HEK293 (cell line): ENCODE measurements around the gene IRF1.

Source experiments
- CTCF ChIA-PET: fragments of 350-600 bp; formaldehyde crosslinking; extraction: SDS; loops from one replicate; lab custom pipeline; 2021; ENCODE audit warnings: antibody characterized with exemption; lab: Yijun Ruan, JAX
- POLR2A ChIA-PET: fragments of 300-600 bp; formaldehyde crosslinking; extraction: SDS; loops from one replicate; lab custom pipeline; 2020; ENCODE audit warnings: antibody characterized with exemption, inconsistent platforms; lab: Yijun Ruan, JAX
- H3K27ac ChIP-seq: fragments of 200-500 bp; sonication (Bioruptor generic); 2 replicates; pipeline ENCODE4 v1.5.1; 2014; ENCODE audit warnings: low read depth, low read length, control low read depth, inconsistent platforms; ENCODE audit errors: extremely low read depth
- H3K36me3 ChIP-seq, 2 experiments: fragments of 200-500 bp in 1 of 2; sonication (Bioruptor generic) in 1 of 2; 1 replicate in 1 of 2; 2 replicates in 1 of 2; pipeline ENCODE4 v1.5.1; 2014 to 2017; ENCODE audit warnings: inconsistent platforms in 2 of 2, low read length in 2 of 2; ENCODE audit not compliant: control insufficient read depth in 2 of 2, insufficient read depth in 1 of 2
- H3K4me1 ChIP-seq: fragments of 200-500 bp; sonication (Bioruptor generic); 2 replicates; pipeline ENCODE4 v1.5.1; 2014; ENCODE audit warnings: mild to moderate bottlenecking, low read length, inconsistent platforms; ENCODE audit not compliant: control insufficient read depth, insufficient read depth
- H3K4me3 ChIP-seq: 2 replicates; pipeline ENCODE4 v1.5.1; 2011; ENCODE audit warnings: low read depth, mild to moderate bottlenecking, control low read depth, low read length, moderate library complexity
- H3K9me3 ChIP-seq: fragments of 200-500 bp; sonication (Bioruptor generic); 2 replicates; pipeline ENCODE4 v1.5.1; 2014; ENCODE audit warnings: low read depth, low read length, inconsistent platforms; ENCODE audit not compliant: control insufficient read depth, insufficient read depth
- GLIS1 ChIP-seq: fragments of 450-650 bp; formaldehyde crosslinking; IDR thresholded peaks from 2 replicates; pipeline ENCODE4 v1.5.1; 2016; ENCODE audit warnings: missing biosample characterization, missing genetic modification characterization
- IKZF3 ChIP-seq: fragments of 450-650 bp; IDR thresholded peaks from 2 replicates; pipeline ENCODE4 v1.5.0; 2018; ENCODE audit warnings: missing biosample characterization, mild to moderate bottlenecking, missing genetic modification characterization, moderate library complexity
- MZF1 ChIP-seq: fragments of 450-650 bp; formaldehyde crosslinking; IDR thresholded peaks from 2 replicates; pipeline ENCODE4 v1.5.1; 2017; ENCODE audit warnings: missing biosample characterization, missing genetic modification characterization, borderline replicate concordance
- SETDB1 ChIP-seq: IDR thresholded peaks from one replicate; pipeline ENCODE4 v1.6.1; 2017; ENCODE audit warnings: mild to moderate bottlenecking, low read length, moderate library complexity, mixed read lengths; ENCODE audit not compliant: insufficient read length
- SP3 ChIP-seq: fragments of 450-650 bp; formaldehyde crosslinking; IDR thresholded peaks from 2 replicates; pipeline ENCODE4 v1.5.1; 2016; ENCODE audit warnings: missing biosample characterization, missing genetic modification characterization
- ZBTB17 ChIP-seq: fragments of 450-650 bp; formaldehyde crosslinking; IDR thresholded peaks from 2 replicates; pipeline ENCODE4 v1.5.1; 2016; ENCODE audit warnings: missing biosample characterization, missing genetic modification characterization
- ZBTB48 ChIP-seq: fragments of 450-650 bp; formaldehyde crosslinking; IDR thresholded peaks from 2 replicates; pipeline ENCODE4 v1.5.1; 2016; ENCODE audit warnings: missing biosample characterization, missing genetic modification characterization
- ZFP41 ChIP-seq: fragments of 450-650 bp; formaldehyde crosslinking; IDR thresholded peaks from 2 replicates; pipeline ENCODE4 v1.5.1; 2016; ENCODE audit warnings: missing biosample characterization, missing genetic modification characterization, borderline replicate concordance
- ZNF10 ChIP-seq: fragments of 450-650 bp; formaldehyde crosslinking; IDR thresholded peaks from 2 replicates; pipeline ENCODE4 v1.5.1; 2017; ENCODE audit warnings: missing biosample characterization, missing genetic modification characterization
- ZNF155 ChIP-seq: fragments of 450-650 bp; formaldehyde crosslinking; IDR thresholded peaks from 2 replicates; pipeline ENCODE4 v1.5.1; 2016; ENCODE audit warnings: missing biosample characterization, missing genetic modification characterization
- ZNF248 ChIP-seq: fragments of 450-650 bp; formaldehyde crosslinking; IDR thresholded peaks from 2 replicates; pipeline ENCODE4 v1.5.1; 2017; ENCODE audit warnings: missing biosample characterization, missing genetic modification characterization
- ZNF311 ChIP-seq: fragments of 450-650 bp; formaldehyde crosslinking; IDR thresholded peaks from 2 replicates; pipeline ENCODE4 v1.5.1; 2017; ENCODE audit warnings: missing biosample characterization, missing genetic modification characterization, borderline replicate concordance
- ZNF335 ChIP-seq: fragments of 450-650 bp; formaldehyde crosslinking; conservative IDR thresholded peaks from 2 replicates; pipeline ENCODE4 v1.5.1; 2016; ENCODE audit warnings: missing biosample characterization, missing genetic modification characterization
- ZNF366 ChIP-seq: fragments of 450-650 bp; formaldehyde crosslinking; conservative IDR thresholded peaks from 2 replicates; pipeline ENCODE4 v1.5.1; 2016; ENCODE audit warnings: missing biosample characterization, missing genetic modification characterization
- ZNF404 ChIP-seq: fragments of 450-650 bp; formaldehyde crosslinking; IDR thresholded peaks from 2 replicates; pipeline ENCODE4 v1.5.1; 2017; ENCODE audit warnings: missing biosample characterization, missing genetic modification characterization
- ZNF629 ChIP-seq: fragments of 450-650 bp; formaldehyde crosslinking; IDR thresholded peaks from 2 replicates; pipeline ENCODE4 v1.5.1; 2017; ENCODE audit warnings: missing biosample characterization, missing genetic modification characterization
- ZNF660 ChIP-seq: fragments of 450-650 bp; IDR thresholded peaks from 2 replicates; pipeline ENCODE4 v1.5.1; 2018; ENCODE audit warnings: missing biosample characterization, mild to moderate bottlenecking, missing genetic modification characterization
- ZNF777 ChIP-seq: fragments of 450-650 bp; formaldehyde crosslinking; IDR thresholded peaks from 2 replicates; pipeline ENCODE4 v1.5.1; 2017; ENCODE audit warnings: missing biosample characterization, missing genetic modification characterization, borderline replicate concordance
- TF ChIP-seq, protein P1 (sequence below): fragments of 450-650 bp; formaldehyde crosslinking; IDR thresholded peaks from 2 replicates; pipeline ENCODE4 v1.5.1; 2016; ENCODE audit warnings: missing biosample characterization, missing genetic modification characterization, low read depth
- TF ChIP-seq, protein P2 (sequence below): fragments of 450-650 bp; formaldehyde crosslinking; IDR thresholded peaks from 2 replicates; pipeline ENCODE4 v1.5.1; 2016; ENCODE audit warnings: missing biosample characterization, missing genetic modification characterization
- TF ChIP-seq, protein P3 (sequence below): fragments of 450-650 bp; formaldehyde crosslinking; IDR thresholded peaks from 2 replicates; pipeline ENCODE4 v1.5.1; 2016; ENCODE audit warnings: missing biosample characterization, missing genetic modification characterization
- TF ChIP-seq, protein P4 (sequence below): fragments of 450-650 bp; formaldehyde crosslinking; IDR thresholded peaks from 2 replicates; pipeline ENCODE4 v1.5.1; 2017; ENCODE audit warnings: missing biosample characterization, missing genetic modification characterization
- TF ChIP-seq, protein P5 (sequence below): fragments of 450-650 bp; formaldehyde crosslinking; IDR thresholded peaks from 2 replicates; pipeline ENCODE4 v1.5.1; 2016; ENCODE audit warnings: missing biosample characterization, missing genetic modification characterization
- TF ChIP-seq, protein P6 (sequence below): fragments of 450-650 bp; formaldehyde crosslinking; IDR thresholded peaks from 2 replicates; pipeline ENCODE4 v1.5.1; 2016; ENCODE audit warnings: missing biosample characterization, missing genetic modification characterization, low read depth

Gene IRF1

DNA sequence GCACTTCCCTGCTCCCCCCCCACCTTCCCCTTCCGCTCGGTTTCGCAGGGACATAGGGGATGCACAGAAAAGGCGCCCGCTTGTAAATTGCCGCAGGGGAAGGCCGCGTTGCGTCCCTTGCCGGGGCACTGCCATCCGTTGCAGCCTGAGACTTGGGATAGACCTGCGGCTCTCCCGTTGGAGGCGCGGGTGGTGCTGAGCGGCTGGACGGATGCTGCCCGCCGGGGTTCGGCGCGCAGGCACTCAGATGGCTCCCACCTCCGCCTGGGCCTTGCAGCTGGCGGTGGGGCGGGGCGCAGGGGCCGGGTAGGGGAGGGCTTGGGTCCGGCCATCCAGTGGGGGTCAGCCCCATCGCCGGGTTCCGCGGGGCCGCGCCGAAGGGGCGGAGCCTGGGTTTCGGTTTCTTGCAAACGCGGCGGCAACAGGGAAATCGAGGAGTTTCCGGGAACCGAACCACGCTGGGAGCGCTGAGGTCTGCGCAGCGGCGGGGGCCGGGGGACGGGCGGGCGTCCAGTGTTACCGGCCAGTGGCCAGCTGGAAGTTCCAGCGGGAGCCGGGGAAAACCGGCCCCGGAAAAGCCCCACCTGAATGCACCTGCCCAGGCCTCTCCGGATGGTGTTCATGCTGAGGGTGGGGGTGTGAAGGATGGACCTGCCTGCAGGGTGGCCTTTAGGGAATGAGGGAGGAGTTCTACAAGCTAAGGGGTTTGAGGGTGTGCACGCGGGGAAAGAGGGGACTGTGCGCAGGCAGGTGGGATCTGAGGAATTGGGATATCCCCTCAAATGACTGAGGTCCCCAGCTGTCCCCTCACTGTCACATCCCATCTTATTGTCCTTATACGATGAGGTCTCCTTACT, 6.3 kb upstream of the IRF1 start:
- Histone ChIP-seq H3K9me3 (no peaks in the 10 kb centered on the region), H3K4me1 (peaks cover 4% of the 10 kb centered on the region), H3K36me3 (no peaks in the 10 kb centered on the region), H3K27ac (peak overlapping the region; percentile 45; the same call in 1 of the 2 replicates), H3K4me3 (peak overlapping the region; percentile 54)
- POLR2A ChIA-PET, result interaction anchor here (0.6 to 2.7 kb wide), 19 partner anchors 8 to 278 kb away, joined by 3 to 20 read pairs (median 4); partner anchors contain the start of genes KIF3A, RAD50, SLC22A4 and SLC22A5
- CTCF ChIA-PET, result interaction anchor here (1.0 to 7.7 kb wide), 10 partner anchors 9 to 432 kb away, joined by 3 to 140 read pairs (median 6); no protein-coding TSS in a partner anchor
- TF ChIP-seq, protein P1, sequence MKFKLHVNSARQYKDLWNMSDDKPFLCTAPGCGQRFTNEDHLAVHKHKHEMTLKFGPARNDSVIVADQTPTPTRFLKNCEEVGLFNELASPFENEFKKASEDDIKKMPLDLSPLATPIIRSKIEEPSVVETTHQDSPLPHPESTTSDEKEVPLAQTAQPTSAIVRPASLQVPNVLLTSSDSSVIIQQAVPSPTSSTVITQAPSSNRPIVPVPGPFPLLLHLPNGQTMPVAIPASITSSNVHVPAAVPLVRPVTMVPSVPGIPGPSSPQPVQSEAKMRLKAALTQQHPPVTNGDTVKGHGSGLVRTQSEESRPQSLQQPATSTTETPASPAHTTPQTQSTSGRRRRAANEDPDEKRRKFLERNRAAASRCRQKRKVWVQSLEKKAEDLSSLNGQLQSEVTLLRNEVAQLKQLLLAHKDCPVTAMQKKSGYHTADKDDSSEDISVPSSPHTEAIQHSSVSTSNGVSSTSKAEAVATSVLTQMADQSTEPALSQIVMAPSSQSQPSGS (tag by site-specific recombination), result no peak
- TF ChIP-seq ZNF366 (tag by site-specific recombination), result no peak; the same call in 1 of the 2 replicates
- TF ChIP-seq, protein P2, sequence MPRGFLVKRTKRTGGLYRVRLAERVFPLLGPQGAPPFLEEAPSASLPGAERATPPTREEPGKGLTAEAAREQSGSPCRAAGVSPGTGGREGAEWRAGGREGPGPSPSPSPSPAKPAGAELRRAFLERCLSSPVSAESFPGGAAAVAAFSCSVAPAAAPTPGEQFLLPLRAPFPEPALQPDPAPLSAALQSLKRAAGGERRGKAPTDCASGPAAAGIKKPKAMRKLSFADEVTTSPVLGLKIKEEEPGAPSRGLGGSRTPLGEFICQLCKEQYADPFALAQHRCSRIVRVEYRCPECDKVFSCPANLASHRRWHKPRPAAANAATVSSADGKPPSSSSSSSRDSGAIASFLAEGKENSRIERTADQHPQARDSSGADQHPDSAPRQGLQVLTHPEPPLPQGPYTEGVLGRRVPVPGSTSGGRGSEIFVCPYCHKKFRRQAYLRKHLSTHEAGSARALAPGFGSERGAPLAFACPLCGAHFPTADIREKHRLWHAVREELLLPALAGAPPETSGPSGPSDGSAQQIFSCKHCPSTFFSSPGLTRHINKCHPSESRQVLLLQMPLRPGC (tag by site-specific recombination), result peak; percentile 21; the same call in 1 of the 2 replicates
- no peak for TF ChIP-seq ZNF311
- no peak for TF ChIP-seq ZNF248 (tag by site-specific recombination)
- TF ChIP-seq, protein P3, sequence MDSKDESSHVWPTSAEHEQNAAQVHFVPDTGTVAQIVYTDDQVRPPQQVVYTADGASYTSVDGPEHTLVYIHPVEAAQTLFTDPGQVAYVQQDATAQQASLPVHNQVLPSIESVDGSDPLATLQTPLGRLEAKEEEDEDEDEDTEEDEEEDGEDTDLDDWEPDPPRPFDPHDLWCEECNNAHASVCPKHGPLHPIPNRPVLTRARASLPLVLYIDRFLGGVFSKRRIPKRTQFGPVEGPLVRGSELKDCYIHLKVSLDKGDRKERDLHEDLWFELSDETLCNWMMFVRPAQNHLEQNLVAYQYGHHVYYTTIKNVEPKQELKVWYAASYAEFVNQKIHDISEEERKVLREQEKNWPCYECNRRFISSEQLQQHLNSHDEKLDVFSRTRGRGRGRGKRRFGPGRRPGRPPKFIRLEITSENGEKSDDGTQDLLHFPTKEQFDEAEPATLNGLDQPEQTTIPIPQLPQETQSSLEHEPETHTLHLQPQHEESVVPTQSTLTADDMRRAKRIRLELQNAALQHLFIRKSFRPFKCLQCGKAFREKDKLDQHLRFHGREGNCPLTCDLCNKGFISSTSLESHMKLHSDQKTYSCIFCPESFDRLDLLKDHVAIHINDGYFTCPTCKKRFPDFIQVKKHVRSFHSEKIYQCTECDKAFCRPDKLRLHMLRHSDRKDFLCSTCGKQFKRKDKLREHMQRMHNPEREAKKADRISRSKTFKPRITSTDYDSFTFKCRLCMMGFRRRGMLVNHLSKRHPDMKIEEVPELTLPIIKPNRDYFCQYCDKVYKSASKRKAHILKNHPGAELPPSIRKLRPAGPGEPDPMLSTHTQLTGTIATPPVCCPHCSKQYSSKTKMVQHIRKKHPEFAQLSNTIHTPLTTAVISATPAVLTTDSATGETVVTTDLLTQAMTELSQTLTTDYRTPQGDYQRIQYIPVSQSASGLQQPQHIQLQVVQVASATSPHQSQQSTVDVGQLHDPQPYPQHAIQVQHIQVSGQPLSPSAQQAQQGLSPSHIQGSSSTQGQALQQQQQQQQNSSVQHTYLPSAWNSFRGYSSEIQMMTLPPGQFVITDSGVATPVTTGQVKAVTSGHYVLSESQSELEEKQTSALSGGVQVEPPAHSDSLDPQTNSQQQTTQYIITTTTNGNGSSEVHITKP (tag by site-specific recombination), result peak; percentile 87
- TF ChIP-seq ZNF155 (tag by site-specific recombination), result no peak
- peak; percentile 43; the same call in 1 of the 2 replicates for TF ChIP-seq MZF1 (tag by site-specific recombination)
- 0 out of 2 replicates have a peak, but pooled peaks have one; percentile 24 for TF ChIP-seq IKZF3 (tag by site-specific recombination)
- peak; percentile 57; the same call in 1 of the 2 replicates for TF ChIP-seq SP3 (tag by site-specific recombination)
- peak; percentile 90 for TF ChIP-seq ZBTB48 (tag by site-specific recombination)
- no peak for TF ChIP-seq ZNF404 (tag by site-specific recombination)
- peak; percentile 73; the same call in 1 of the 2 replicates for TF ChIP-seq ZNF777
- peak; percentile 93 for TF ChIP-seq ZBTB17 (tag by site-specific recombination)
- TF ChIP-seq, protein P4, sequence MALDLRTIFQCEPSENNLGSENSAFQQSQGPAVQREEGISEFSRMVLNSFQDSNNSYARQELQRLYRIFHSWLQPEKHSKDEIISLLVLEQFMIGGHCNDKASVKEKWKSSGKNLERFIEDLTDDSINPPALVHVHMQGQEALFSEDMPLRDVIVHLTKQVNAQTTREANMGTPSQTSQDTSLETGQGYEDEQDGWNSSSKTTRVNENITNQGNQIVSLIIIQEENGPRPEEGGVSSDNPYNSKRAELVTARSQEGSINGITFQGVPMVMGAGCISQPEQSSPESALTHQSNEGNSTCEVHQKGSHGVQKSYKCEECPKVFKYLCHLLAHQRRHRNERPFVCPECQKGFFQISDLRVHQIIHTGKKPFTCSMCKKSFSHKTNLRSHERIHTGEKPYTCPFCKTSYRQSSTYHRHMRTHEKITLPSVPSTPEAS (tag by site-specific recombination), result peak; percentile 11; the same call in 1 of the 2 replicates
- TF ChIP-seq ZNF629 (tag by site-specific recombination), result peak; percentile 35; the same call in 1 of the 2 replicates
- TF ChIP-seq ZFP41 (tag by site-specific recombination), result no peak
- TF ChIP-seq, protein P5, sequence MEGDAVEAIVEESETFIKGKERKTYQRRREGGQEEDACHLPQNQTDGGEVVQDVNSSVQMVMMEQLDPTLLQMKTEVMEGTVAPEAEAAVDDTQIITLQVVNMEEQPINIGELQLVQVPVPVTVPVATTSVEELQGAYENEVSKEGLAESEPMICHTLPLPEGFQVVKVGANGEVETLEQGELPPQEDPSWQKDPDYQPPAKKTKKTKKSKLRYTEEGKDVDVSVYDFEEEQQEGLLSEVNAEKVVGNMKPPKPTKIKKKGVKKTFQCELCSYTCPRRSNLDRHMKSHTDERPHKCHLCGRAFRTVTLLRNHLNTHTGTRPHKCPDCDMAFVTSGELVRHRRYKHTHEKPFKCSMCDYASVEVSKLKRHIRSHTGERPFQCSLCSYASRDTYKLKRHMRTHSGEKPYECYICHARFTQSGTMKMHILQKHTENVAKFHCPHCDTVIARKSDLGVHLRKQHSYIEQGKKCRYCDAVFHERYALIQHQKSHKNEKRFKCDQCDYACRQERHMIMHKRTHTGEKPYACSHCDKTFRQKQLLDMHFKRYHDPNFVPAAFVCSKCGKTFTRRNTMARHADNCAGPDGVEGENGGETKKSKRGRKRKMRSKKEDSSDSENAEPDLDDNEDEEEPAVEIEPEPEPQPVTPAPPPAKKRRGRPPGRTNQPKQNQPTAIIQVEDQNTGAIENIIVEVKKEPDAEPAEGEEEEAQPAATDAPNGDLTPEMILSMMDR (tag by site-specific recombination), result 0 out of 2 replicates have a peak, but pooled peaks have one; percentile 5
- TF ChIP-seq GLIS1 (tag by site-specific recombination), result peak; percentile 66
- TF ChIP-seq ZNF660 (tag by site-specific recombination), result no peak
- TF ChIP-seq ZNF335, result peak; percentile 99
- TF ChIP-seq SETDB1, result no peak
- TF ChIP-seq ZNF10 (tag by site-specific recombination), result peak; percentile 39; the same call in 1 of the 2 replicates
- TF ChIP-seq, protein P6, sequence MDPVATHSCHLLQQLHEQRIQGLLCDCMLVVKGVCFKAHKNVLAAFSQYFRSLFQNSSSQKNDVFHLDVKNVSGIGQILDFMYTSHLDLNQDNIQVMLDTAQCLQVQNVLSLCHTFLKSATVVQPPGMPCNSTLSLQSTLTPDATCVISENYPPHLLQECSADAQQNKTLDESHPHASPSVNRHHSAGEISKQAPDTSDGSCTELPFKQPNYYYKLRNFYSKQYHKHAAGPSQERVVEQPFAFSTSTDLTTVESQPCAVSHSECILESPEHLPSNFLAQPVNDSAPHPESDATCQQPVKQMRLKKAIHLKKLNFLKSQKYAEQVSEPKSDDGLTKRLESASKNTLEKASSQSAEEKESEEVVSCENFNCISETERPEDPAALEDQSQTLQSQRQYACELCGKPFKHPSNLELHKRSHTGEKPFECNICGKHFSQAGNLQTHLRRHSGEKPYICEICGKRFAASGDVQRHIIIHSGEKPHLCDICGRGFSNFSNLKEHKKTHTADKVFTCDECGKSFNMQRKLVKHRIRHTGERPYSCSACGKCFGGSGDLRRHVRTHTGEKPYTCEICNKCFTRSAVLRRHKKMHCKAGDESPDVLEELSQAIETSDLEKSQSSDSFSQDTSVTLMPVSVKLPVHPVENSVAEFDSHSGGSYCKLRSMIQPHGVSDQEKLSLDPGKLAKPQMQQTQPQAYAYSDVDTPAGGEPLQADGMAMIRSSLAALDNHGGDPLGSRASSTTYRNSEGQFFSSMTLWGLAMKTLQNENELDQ (tag by site-specific recombination), result no peak
